ENCODE data around the gene ARHGAP23.

GRCh38 chr17:38541281-38541680, 113.0 kb downstream of the ARHGAP23 start:
- TF ChIP-seq CTCF (IDR thresholded peaks at IDR 0.05; ENCODE audit: poor library complexity): no peak
- no peak for TF ChIP-seq EZH2 (IDR thresholded peaks at IDR 0.05; ENCODE audit: borderline replicate concordance)

Measured in hepatocyte (in vitro differentiated cells).